GM18498 (cell line): Measurements from ENCODE around the gene SLC29A2.
"Not testable (repeated sequence)": the region's sequence is repeated elsewhere in the genome, so short reads cannot be mapped to it uniquely, and the experiment has no call there.

ENCODE experiments used
- ATAC-seq: cut with Tn5 transposase; IDR thresholded peaks from one replicate; pipeline ENCODE4 v1.9.1; 2021; ENCODE audit warnings: mild to moderate bottlenecking, moderate library complexity; ENCODE audit not compliant: unreplicated experiment

Gene SLC29A2

DNA sequence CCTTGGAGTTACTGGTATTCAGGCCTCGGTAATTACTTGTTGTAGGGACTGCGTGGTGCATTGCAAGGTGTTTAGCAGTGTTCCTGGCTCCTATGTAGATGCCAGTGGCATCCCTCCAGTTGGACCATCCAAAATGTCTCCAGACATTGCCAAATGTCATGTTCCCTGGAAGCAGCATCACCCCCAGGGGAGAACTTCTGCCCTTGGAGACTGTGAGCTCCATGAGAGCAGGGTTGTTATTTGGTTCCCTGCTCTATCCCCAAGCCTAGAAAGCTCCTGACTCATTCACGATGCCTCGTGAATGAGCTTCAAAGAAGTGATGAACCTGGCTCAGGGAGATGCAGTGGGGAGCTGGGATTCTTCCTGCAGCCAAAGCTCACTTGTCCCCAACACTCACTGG lies 50.0 kb downstream of the SLC29A2 start:
- ATAC-seq, result no peak

GRCh38 chr11:66320748-66321147 lies 50.8 kb downstream of the SLC29A2 start:
- ATAC-seq, result not testable (repeated sequence)

GRCh38 chr11:66320289-66320688 lies 51.3 kb downstream of the SLC29A2 start:
- not testable (repeated sequence) for ATAC-seq

DNA sequence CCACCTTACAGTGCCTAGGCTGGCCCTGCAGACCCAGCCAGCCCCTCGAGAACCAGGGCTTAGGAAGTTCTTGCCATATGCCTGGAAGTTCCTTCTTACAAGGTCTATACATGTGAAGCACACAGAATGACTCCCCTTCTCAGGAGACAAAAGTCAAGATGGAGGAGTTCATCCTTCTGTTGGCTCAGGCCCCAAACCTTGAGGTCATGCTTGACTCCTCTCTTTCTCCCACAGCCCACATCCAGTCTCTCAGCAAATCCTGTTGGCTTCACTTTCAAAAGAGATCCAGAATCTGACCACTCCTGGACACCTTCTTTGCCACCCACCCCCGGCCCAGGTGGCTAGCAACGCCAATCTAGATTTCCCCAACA lies 53.0 kb downstream of the SLC29A2 start:
- ATAC-seq, result no peak

- ATAC-seq, result no peak
These were observed 53.6 kb downstream of the SLC29A2 start for GRCh38 chr11:66317723-66318599.

- no peak for ATAC-seq
These were observed 54.2 kb downstream of the SLC29A2 start for GRCh38 chr11:66317322-66317722.

DNA sequence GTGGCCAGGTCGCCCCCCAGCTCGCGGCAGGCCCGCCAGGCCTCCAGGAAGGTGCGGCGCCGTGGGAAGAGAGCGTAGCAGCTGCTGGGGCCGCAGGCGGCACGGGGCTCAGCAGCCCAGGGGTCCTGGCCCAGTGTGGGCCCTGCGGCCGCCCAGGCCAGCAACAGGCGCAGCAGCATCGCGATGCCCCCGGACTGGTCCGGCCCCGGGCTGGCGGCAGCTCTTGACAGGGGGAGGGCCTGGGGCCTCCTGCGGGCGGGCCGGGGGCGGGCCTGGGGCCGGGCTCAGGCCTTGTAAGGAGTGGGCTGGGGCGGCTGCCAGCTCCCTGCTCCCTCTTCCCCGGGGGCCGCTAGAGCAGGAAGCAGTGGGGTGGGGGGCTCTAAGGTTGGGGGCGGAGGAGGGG lies 54.7 kb downstream of the SLC29A2 start, which contains the start of gene CD248:
TSS of gene CD248 (minus strand) at position 196 of the 403 bp plus-strand sequence. CDS start at position 179, 17 bp downstream.
- ATAC-seq, result no peak

DNA sequence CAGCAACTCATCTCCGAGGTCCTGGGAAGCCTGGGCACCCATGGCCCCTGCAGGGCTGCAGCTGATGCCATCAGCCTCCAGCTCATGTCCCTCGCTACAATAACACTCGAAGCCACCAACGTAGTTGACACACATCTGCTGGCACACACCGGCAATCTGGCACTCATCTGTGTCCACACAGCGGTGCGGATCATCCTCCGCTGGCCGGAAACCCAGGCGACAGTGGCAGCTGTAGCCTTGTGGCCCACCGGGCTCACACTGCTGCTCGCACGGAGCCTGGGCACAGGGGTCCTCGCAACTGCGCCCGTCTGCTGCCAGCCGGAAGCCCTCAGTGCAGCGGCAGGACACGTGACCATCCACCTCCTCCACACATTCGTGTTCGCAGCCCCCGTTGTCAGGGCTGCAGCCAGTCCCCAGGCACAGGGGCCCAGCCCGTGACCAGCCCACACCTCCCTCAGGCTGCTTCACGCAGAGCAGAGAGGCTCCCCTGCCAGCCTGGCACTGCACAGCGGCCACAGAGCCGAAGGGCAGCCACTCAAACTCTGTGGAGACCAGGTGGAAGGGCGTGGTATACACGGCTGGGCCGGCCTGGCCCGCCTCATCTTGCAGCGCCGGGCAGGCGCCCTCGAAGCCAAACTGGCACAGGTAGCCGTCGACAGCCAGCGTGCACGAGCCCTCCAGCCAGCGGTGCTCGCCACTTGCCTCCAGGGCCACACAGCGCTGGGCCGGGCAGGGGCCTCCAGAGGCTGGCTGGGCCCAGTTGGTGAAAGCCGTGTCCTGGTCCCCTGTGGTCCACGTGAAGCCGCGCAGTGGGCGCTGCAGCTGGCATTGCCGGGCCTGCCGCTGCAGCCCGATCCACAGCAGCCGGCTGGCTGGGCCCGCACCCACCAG lies 55.4 kb downstream of the SLC29A2 start:
- ATAC-seq, result no peak

DNA sequence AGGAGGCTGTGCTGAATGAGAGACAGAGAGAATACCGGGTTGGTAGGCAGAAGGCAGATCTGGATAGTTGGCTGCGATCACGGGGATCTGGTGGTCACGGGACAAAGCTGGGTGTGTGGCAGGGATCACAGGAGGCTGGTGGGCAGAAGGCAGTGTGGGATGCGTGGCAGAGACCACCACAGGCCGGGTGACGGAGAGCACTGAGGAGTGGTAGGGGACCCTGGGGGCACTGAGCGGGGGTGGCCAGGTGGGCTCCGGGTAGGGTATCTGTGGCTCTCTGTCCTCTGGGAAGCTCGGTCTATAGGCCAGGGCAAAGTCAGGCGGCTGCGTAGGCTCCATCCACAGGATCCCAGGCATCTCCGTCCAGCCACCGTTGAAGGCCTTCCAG lies 56.1 kb downstream of the SLC29A2 start:
- ATAC-seq, result no peak

- no peak for ATAC-seq
These were observed 56.7 kb downstream of the SLC29A2 start for GRCh38 chr11:66314561-66315497.

- ATAC-seq, result no peak
These were observed 57.4 kb downstream of the SLC29A2 start for GRCh38 chr11:66314186-66314501.

DNA sequence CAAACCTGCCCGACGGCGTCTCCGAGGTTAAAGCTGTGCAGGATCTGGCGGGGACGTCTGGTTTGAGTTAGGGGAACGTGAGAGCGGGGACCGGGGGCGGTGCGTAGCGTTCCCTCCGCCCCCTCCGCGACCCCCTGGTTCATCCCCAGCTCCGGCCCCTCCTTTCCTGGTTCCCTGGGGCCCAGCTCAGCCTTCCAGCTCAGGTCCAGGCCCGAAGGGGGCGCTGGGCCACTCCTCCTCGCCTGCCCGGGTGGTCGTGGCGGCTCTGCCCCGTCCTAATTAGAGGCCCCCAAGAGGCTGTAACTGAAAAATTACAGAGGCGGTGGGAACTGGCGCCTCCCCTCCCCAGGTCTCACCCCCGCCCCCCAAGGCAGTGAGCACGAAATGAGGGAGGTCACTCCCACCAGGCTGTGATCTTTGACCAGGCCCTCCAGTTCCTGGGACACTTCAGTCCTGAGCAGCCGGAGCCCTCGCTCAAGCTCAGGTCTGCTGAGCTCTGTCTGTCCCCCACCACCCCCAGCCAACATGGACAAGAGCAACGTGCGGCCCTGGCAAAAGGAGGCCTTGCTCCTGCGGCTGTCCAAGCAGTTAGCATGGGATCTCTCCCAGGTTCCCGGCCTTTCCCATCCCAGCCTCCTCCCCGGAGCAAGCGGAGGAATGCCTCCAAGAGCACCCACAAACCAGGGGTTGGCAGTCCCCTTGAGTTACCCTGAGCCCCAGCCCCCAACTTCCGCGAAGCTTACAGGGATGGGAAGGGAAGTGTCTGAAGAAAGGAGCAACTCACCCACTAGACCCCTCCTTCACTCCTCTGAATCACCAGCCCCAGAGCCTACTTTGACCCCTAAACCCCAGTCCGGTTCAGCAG lies 58.0 kb downstream of the SLC29A2 start:
- no peak for ATAC-seq

DNA sequence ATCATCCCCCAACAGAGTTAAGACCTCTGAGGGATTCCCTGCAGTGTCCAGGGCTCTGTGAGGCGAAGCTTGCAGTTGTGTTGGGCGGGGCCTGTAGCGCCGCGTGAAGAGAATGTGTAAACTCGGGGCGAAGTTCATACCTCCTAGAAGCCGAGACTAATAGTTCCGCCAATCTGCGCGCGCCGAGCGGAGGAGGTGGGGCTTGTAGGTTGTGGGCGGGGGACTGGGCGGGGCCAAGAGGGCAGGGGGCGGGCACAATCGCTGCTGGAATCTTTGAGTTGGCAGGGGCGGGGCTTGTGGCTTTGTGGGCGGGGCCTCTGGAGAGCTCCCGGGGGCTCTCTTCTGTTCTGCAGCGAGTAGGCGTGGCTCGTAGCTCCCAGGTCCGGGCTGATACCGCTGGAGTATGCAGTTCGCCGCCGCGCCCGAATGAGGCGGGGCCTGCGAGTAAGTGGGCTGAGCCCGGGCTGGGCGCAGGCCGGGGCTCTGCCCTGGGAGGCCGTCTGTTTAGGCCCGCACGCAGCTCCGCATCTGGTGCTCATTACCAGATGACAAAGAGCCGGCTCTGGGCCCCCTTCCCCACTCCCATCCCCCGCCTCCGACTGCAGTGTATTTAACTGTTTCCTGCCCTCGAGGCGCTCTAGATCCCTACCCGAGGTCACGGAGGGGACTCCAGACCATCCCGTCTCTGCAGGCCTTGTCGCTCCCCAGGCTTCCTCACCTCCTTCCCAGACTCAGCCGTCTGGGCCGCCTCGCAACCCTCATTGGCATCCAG lies 58.8 kb downstream of the SLC29A2 start:
- peak; percentile 58 for ATAC-seq
